A673 (cell line): Measurements from ENCODE around the gene CATSPERD.

Source experiments
- EZH2 ChIP-seq: fragments of 200-600 bp; sonication (generic); IDR thresholded peaks from 2 replicates; pipeline ENCODE4 v1.6.1; 2017; ENCODE audit warnings: borderline replicate concordance, low read depth, mild to moderate bottlenecking, mixed read lengths, antibody characterized with exemption, low read length; ENCODE audit not compliant: poor library complexity, severe bottlenecking
- TF ChIP-seq, protein P1 (sequence below): fragments of 300-800, 200-600 bp; sonication (generic); conservative IDR thresholded peaks from 2 replicates; pipeline ENCODE4 v1.5.1; 2017; ENCODE audit warnings: low read depth, mild to moderate bottlenecking, antibody characterized with exemption, low read length, moderate library complexity, mixed read lengths

DNA sequence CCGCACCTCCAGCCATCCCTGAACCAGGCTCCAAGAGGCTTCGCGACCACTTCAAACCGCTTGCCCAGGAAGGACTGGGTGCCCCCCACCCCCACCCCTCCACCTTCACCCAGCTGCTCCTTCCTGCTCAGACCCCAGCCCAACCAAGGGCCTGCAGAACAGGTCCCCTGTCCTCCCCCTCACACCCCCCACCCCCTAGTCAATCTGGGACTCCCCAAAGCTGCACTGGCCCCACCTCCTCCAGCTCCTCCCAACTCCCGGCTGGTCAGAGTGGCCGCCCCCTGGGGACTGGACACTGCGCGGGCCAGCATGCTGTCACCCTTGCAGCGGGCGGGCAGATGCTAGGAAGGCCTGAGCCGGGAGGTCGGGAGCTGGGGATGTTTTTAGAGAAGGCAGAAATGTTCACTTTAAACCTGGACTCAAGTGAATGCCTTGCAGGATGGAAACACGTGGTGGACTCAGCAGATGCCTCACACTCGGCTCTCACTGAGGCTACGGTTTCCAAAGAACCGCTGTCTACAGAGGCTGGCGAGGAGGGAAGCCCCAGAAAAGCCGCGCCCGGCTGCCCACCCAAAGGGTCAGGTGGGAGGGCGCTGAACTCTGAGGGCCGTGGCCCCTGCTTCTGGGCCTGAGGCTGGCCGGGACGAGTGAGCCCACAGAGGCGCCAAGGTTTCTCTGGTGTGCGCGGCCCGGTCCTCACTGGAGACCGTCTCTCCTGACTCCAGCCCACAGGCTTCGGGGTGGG lies 22.4 kb upstream of the CATSPERD start:
- TF ChIP-seq, protein P1, sequence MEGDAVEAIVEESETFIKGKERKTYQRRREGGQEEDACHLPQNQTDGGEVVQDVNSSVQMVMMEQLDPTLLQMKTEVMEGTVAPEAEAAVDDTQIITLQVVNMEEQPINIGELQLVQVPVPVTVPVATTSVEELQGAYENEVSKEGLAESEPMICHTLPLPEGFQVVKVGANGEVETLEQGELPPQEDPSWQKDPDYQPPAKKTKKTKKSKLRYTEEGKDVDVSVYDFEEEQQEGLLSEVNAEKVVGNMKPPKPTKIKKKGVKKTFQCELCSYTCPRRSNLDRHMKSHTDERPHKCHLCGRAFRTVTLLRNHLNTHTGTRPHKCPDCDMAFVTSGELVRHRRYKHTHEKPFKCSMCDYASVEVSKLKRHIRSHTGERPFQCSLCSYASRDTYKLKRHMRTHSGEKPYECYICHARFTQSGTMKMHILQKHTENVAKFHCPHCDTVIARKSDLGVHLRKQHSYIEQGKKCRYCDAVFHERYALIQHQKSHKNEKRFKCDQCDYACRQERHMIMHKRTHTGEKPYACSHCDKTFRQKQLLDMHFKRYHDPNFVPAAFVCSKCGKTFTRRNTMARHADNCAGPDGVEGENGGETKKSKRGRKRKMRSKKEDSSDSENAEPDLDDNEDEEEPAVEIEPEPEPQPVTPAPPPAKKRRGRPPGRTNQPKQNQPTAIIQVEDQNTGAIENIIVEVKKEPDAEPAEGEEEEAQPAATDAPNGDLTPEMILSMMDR: no peak
- no peak for TF ChIP-seq EZH2
